HPDE6-E6E7 (cell line): ENCODE data around the gene MINAR2.
A peak's percentile ranks its signal among the peaks of the same experiment; 100 is the strongest.

Experiments used
- DNase-seq: peaks from one replicate; pipeline ENCODE4 v3.0.0; 2011; ENCODE audit warnings: missing footprints; ENCODE audit errors: extremely low spot score

Gene MINAR2

GRCh38 chr5:129771058-129771838 is 23.4 kb downstream of the MINAR2 start:
- peak; percentile 35 for DNase-seq

GRCh38 chr5:129773376-129773775 is 25.5 kb downstream of the MINAR2 start:
- DNase-seq = no peak

GRCh38 chr5:129781594-129781993 is 33.7 kb downstream of the MINAR2 start:
- no peak for DNase-seq

GRCh38 chr5:129803403-129803802 is 55.5 kb downstream of the MINAR2 start:
- no peak for DNase-seq

GRCh38 chr5:129804705-129805104 is 56.8 kb downstream of the MINAR2 start:
- no peak for DNase-seq

- DNase-seq = peak; percentile 45
These were observed 59.4 kb downstream of the MINAR2 start for GRCh38 chr5:129807162-129807814.
